Coronary artery (tissue), 2 donors: ENCODE data around the gene TOP3A.
A peak's percentile ranks its signal among the peaks of the same experiment; 100 is the strongest.

Experiments
- DNase-seq: peaks from one replicate; pipeline ENCODE4 v3.0.0-alpha.2; 2017; ENCODE audit warnings: low spot score
- H3K27ac ChIP-seq, 2 donors: fragments of 200-600 bp; sonication (generic); one replicate each; pipeline ENCODE4 v1.5.1; 2016 to 2019
- H3K4me3 ChIP-seq: fragments of 200-600 bp; sonication (generic); 2 replicates; pipeline ENCODE4 v1.5.1; 2016; ENCODE audit warnings: mild to moderate bottlenecking, moderate library complexity
- CTCF ChIP-seq: fragments of 200-600 bp; sonication (generic); IDR thresholded peaks from one replicate; pipeline ENCODE4 v1.5.1; 2019; ENCODE audit warnings: antibody characterized with exemption

The TOP3A gene

DNA sequence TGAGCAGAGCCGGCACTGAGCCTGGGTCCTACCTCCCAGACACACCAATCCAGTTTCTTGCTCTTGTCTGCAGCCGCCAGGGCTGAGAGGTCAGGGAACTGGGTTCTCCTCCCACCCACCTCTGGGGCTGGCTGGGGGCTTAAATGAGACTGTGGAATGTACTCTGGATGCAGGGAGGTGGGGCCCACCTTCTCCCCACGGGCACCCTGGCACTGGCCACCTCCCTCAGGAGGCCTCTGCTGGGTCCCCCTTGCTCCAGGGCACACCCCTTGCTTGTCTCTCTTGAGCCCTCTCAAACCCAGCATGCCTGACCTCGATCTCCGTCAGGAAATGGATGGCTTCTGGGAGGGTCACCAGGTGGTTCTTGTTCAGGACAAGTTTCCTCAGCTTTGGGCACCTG, 62.6 kb downstream of the TOP3A start:
- no peak for TF ChIP-seq CTCF
- Histone ChIP-seq H3K4me3 (no peak overlapping the region), H3K27ac (no peak overlapping the region)
- no peak for DNase-seq

- no peak overlapping the region for H3K27ac ChIP-seq
- DNase-seq = no peak
- H3K4me3 ChIP-seq = no peak overlapping the region
- no peak for TF ChIP-seq CTCF
These were observed 63.6 kb downstream of the TOP3A start for GRCh38 chr17:18251204-18251603.

DNA sequence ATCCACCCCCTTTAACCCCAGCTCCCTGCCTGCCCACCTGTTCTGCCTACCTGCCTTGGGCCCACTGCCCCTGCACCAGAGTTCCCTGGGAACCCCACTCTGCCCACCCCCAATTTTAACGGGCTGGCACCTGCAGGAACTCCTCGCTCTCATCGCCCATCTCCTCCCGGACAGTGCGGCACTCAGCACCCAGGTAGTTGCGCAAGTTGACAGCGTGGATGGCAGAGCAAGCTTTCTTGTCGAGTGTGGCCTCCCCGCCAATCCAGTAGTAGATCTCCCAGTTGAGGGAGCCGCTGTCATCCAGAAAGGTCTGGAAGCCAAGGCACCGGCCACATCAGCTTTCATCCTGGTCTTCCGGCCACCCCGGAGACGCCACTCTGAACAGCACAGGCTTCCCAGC, 64.1 kb downstream of the TOP3A start:
- TF ChIP-seq CTCF = no peak
- no peak overlapping the region for H3K27ac ChIP-seq
- no peak for DNase-seq
- no peak overlapping the region for H3K4me3 ChIP-seq

DNA sequence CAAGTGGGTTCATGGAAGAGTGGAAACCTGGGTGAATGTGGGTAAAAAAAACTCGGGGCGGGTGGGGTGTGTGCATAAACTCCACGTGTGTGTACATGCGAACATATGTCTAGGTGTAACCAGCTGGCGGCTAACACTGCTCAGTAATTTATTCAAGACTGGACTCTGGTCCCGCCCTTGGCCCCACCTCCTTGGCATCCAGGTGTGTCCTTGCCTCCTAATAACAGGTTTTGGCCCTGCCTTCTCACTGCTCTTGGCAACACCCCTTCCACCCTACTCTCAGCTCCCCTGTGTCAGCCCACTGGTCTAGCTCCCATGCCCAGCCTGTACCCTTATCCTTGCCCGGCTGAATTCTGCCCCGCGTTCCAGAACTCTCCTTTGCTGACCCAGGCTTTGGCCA, 64.5 kb downstream of the TOP3A start:
- H3K4me3 ChIP-seq = no peak overlapping the region
- no peak for TF ChIP-seq CTCF
- no peak overlapping the region for H3K27ac ChIP-seq
- DNase-seq = no peak

DNA sequence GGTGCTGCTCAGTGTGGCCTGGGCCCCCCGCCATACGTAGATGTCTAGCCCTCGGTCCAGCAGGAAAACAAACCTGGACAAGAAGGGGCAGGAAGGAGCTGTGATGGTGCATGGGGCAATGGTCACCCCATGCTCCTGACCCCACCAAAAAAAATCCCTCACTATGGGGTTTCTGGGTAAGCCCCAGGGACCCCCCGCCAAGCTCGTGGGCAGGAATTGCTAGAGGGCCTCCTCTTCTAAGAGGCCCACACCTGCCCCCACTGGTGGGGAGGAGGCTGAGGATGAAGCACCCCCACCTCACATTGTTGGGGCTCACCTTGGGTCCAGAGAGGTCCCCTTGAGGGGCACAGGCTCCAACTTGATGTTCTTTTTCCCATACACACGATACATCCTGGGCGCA, 66.0 kb downstream of the TOP3A start:
- DNase-seq = no peak
- no peak overlapping the region for H3K4me3 ChIP-seq
- H3K27ac ChIP-seq = peak overlapping the region in 1 of 2 donors; percentile 52
- no peak for TF ChIP-seq CTCF

GRCh38 chr17:18248300-18248731, 66.5 kb downstream of the TOP3A start:
- TF ChIP-seq CTCF = peak; percentile 23
- Histone ChIP-seq H3K4me3 (no peak overlapping the region), H3K27ac (peak overlapping the region in 1 of 2 donors; percentile 52)
- no peak for DNase-seq

DNA sequence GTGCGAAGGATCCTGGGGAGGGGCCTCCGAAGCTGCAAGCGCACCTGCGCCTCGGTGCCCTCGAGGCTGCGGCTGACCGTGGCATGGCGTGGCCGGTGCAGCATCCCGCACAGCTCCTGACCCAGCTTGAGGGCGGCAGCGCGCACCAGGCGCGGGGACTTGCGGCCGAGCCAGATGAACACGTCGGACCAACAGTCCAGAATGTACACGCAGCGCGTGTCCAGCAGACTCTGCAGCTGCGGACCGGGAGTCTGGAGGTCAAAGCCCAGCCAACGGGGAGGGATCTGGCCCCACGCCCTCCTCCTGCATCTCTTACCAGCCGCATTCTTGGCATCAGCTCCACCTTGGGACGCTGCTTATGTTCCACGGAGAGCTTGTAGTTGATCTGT, 67.2 kb downstream of the TOP3A start:
- peak overlapping the region in 1 of 2 donors; percentile 21 for H3K27ac ChIP-seq
- TF ChIP-seq CTCF = no peak
- no peak for DNase-seq
- no peak overlapping the region for H3K4me3 ChIP-seq
